Measurements from ENCODE around the gene AADACL3. TPM values are rescaled to one million over a fixed set of nuclear protein-coding genes. Genes with fewer than 3 reads are reported as not detected.

The AADACL3 gene
- total RNA-seq, 4 donors from 2014 or later, result not detected

DNA sequence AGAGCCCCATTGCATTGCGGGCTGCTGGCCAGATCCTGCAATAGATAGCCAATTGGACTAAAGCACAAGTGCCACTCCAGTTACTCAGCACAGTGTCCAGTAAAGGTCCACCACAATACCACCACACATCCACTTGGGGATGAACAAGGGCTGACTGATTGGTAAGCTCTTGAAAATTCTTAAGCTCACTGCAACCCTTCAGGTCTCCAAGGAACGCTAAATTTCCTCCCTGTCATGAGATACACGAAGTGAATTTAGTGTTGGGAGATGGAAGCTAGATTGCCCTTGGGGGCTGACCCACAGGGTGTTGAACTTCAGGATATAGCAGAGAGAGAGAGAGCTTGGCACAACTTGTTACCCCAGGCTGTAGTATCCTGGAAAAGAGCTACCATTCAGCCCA, 9.8 kb upstream of the AADACL3 start:
- intact Hi-C loops (cut with DNase I), result no loop called here
- Histone ChIP-seq H3K4me3 (no peak overlapping the region), H3K27ac (replicated peaks in 1 of 4) (no peak overlapping the region), H3K4me1 (no peaks in the 10 kb centered on the region), H3K36me3 (no peaks in the 10 kb centered on the region), H3K27me3 (no peaks in the 10 kb centered on the region), H3K9me3 (peaks cover 0 to 24% (median 14%) of the 10 kb centered on the region in 4 donors)
- DNase-seq (ENCODE audit: extremely low spot score), result no peak
- 74% methylated on average over 3 of the region's 3 CpGs for WGBS
- TF ChIP-seq POLR2A (IDR thresholded peaks at IDR 0.05; ENCODE audit: low read depth) (no peak), POLR2AphosphoS5 (IDR thresholded peaks at IDR 0.05) (no peak), EP300 (IDR thresholded peaks at IDR 0.05) (no peak)
- TF ChIP-seq, protein P1, sequence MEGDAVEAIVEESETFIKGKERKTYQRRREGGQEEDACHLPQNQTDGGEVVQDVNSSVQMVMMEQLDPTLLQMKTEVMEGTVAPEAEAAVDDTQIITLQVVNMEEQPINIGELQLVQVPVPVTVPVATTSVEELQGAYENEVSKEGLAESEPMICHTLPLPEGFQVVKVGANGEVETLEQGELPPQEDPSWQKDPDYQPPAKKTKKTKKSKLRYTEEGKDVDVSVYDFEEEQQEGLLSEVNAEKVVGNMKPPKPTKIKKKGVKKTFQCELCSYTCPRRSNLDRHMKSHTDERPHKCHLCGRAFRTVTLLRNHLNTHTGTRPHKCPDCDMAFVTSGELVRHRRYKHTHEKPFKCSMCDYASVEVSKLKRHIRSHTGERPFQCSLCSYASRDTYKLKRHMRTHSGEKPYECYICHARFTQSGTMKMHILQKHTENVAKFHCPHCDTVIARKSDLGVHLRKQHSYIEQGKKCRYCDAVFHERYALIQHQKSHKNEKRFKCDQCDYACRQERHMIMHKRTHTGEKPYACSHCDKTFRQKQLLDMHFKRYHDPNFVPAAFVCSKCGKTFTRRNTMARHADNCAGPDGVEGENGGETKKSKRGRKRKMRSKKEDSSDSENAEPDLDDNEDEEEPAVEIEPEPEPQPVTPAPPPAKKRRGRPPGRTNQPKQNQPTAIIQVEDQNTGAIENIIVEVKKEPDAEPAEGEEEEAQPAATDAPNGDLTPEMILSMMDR (IDR thresholded peaks at IDR 0.05), result no peak

DNA sequence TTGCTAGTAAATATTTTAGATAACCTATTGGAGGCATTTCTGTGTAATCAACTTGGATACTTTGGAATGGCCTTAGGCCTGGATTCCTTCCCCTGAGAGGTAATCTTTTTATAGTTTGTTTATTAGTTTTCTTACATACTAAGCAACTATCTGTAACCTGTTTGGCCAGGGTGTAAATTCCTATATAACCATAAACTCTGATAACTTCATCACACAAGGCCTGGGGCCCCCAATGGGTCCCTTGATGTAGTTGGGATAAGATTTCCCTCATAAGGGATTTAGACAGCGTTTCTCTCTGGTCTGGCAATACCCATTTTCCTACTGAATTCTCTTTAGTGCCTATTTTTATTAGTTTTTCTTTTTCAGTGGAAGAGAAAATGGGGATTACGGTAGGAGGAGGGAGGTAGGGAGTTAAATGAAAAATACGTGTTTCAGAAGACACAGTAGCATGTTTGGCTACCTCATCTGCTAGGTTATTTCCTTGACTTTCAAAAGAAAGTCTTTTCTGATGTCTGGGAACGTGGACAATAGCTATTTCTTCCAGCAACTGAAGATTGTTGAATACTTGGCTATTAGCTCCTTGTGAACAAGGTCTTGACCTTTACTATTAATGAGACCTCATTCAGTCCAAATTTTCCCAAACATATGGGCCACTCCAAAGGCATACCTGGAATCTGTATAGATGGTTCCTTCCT, 7.4 kb upstream of the AADACL3 start:
- 70% methylated on average over 4 of the region's 4 CpGs for WGBS
- intact Hi-C loops (cut with DNase I), result no loop called here
- H3K27me3 ChIP-seq, result no peaks in the 10 kb centered on the region
- peaks cover 0 to 16% (median 7%) of the 10 kb centered on the region in 4 donors for H3K9me3 ChIP-seq
- no peaks in the 10 kb centered on the region for H3K36me3 ChIP-seq
- no peak overlapping the region for H3K27ac ChIP-seq (replicated peaks in 1 of 4)
- TF ChIP-seq EP300 (IDR thresholded peaks at IDR 0.05) (no peak), POLR2A (IDR thresholded peaks at IDR 0.05; ENCODE audit: low read depth) (no peak), POLR2AphosphoS5 (IDR thresholded peaks at IDR 0.05) (no peak)
- TF ChIP-seq, protein P1 (IDR thresholded peaks at IDR 0.05), result no peak
- no peak for DNase-seq (ENCODE audit: extremely low spot score)
- H3K4me3 ChIP-seq, result no peak overlapping the region
- H3K4me1 ChIP-seq, result no peaks in the 10 kb centered on the region

- no peaks in the 10 kb centered on the region for H3K36me3 ChIP-seq
- H3K9me3 ChIP-seq, result peaks cover 0 to 11% (median 2%) of the 10 kb centered on the region in 4 donors
- no peaks in the 10 kb centered on the region for H3K4me1 ChIP-seq
- H3K27me3 ChIP-seq, result no peaks in the 10 kb centered on the region
- TF ChIP-seq, protein P1 (IDR thresholded peaks at IDR 0.05), result no peak
- TF ChIP-seq POLR2A (IDR thresholded peaks at IDR 0.05; ENCODE audit: low read depth) (no peak), POLR2AphosphoS5 (IDR thresholded peaks at IDR 0.05) (no peak), EP300 (IDR thresholded peaks at IDR 0.05) (no peak)
- H3K27ac ChIP-seq (replicated peaks in 1 of 4), result no peak overlapping the region
- no peak overlapping the region for H3K4me3 ChIP-seq
- 25% methylated on average over 1 of the region's 1 CpG for WGBS
- intact Hi-C loops (cut with DNase I), result no loop called here
- DNase-seq (ENCODE audit: extremely low spot score), result no peak
Measured at GRCh38 chr1:12709091-12709491, 6.8 kb upstream of the AADACL3 start.

GRCh38 chr1:12709696-12710095, 6.2 kb upstream of the AADACL3 start:
- no peaks in the 10 kb centered on the region for H3K36me3 ChIP-seq
- no peak overlapping the region for H3K27ac ChIP-seq (replicated peaks in 1 of 4)
- H3K9me3 ChIP-seq, result peaks cover 0 to 5% (median 0%) of the 10 kb centered on the region in 4 donors
- 88% methylated on average over 3 of the region's 3 CpGs for WGBS
- no peak overlapping the region for H3K4me3 ChIP-seq
- DNase-seq (ENCODE audit: extremely low spot score), result no peak
- no peaks in the 10 kb centered on the region for H3K27me3 ChIP-seq
- TF ChIP-seq POLR2A (IDR thresholded peaks at IDR 0.05; ENCODE audit: low read depth), result no peak
- no peak for TF ChIP-seq POLR2AphosphoS5 (IDR thresholded peaks at IDR 0.05)
- no peak for TF ChIP-seq EP300 (IDR thresholded peaks at IDR 0.05)
- TF ChIP-seq, protein P1 (IDR thresholded peaks at IDR 0.05), result no peak
- no peaks in the 10 kb centered on the region for H3K4me1 ChIP-seq
- intact Hi-C loops (cut with DNase I), result no loop called here

GRCh38 chr1:12711536-12711935, 4.4 kb upstream of the AADACL3 start:
- DNase-seq (ENCODE audit: extremely low spot score), result no peak

More at GRCh38 chr1:12711536-12711935, 4.4 kb upstream of the AADACL3 start:
- no peaks in the 10 kb centered on the region for H3K36me3 ChIP-seq
- TF ChIP-seq, protein P1 (IDR thresholded peaks at IDR 0.05), result no peak
- no peak for TF ChIP-seq POLR2A (IDR thresholded peaks at IDR 0.05; ENCODE audit: low read depth)
- no peak for TF ChIP-seq EP300 (IDR thresholded peaks at IDR 0.05)
- no peak for TF ChIP-seq POLR2AphosphoS5 (IDR thresholded peaks at IDR 0.05)
- intact Hi-C loops (cut with DNase I), result no loop called here
- H3K4me1 ChIP-seq, result no peaks in the 10 kb centered on the region
- no peaks in the 10 kb centered on the region for H3K9me3 ChIP-seq
- 71% methylated on average over 3 of the region's 3 CpGs for WGBS
- no peak overlapping the region for H3K4me3 ChIP-seq
- no peak overlapping the region for H3K27ac ChIP-seq (replicated peaks in 1 of 4)
- H3K27me3 ChIP-seq, result no peaks in the 10 kb centered on the region
